HEK293T (cell line): Measurements from ENCODE around the gene DAZL.

Experiments used
- CTBP1 ChIP-seq: fragments of 450-650 bp; IDR thresholded peaks from 2 replicates; pipeline ENCODE4 v1.6.1; 2016; ENCODE audit warnings: borderline replicate concordance
- ZNF384 ChIP-seq: fragments of 450-650 bp; IDR thresholded peaks from 2 replicates; pipeline ENCODE4 v1.6.1; 2016

- TF ChIP-seq ZNF384 (no peak), CTBP1 (no peak)
Observed at GRCh38 chr3:16633948-16634347, 28.7 kb upstream of the DAZL start.
